ENCODE results near the gene PCLAF. TPM values are rescaled to one million over a fixed set of nuclear protein-coding genes. Genes with fewer than 3 reads are reported as not detected.

The PCLAF gene
- polyA plus RNA-seq, 1 donor (not counting 4 experiments of a cell fraction or from before 2014, with no cell fraction given) = 55.0 TPM

- no peak overlapping the region for H3K27ac ChIP-seq (ENCODE audit: control insufficient read depth, insufficient read depth, low read length)
- dilution Hi-C loops (cut with MboI; ENCODE audit: extremely low pct_ligation_motif_present, low sequenced_read_pairs) = no loop called here
- no peak overlapping the region for H3K4me3 ChIP-seq (ENCODE audit: control insufficient read depth in 2 of 3, extremely low read depth in 1 of 3, insufficient read depth in 2 of 3, low read depth in 1 of 3, low read length in 3 of 3)
- H3K27me3 ChIP-seq (ENCODE audit: control insufficient read depth, extremely low read depth, insufficient read depth, low read length) = no peaks in the 10 kb centered on the region
- DNase-seq (ENCODE audit: low read depth, low spot score) = no peak
- FAIRE-seq = no peak
- H3K4me1 ChIP-seq (ENCODE audit: control insufficient read depth, extremely low read depth, insufficient read depth, low read length) = no peaks in the 10 kb centered on the region
- no peaks in the 10 kb centered on the region for H3K9me3 ChIP-seq (ENCODE audit: control insufficient read depth, low read depth, low read length)
- no peaks in the 10 kb centered on the region for H3K79me2 ChIP-seq (ENCODE audit: control insufficient read depth, insufficient read depth, low read length)
- TF ChIP-seq, protein P1, sequence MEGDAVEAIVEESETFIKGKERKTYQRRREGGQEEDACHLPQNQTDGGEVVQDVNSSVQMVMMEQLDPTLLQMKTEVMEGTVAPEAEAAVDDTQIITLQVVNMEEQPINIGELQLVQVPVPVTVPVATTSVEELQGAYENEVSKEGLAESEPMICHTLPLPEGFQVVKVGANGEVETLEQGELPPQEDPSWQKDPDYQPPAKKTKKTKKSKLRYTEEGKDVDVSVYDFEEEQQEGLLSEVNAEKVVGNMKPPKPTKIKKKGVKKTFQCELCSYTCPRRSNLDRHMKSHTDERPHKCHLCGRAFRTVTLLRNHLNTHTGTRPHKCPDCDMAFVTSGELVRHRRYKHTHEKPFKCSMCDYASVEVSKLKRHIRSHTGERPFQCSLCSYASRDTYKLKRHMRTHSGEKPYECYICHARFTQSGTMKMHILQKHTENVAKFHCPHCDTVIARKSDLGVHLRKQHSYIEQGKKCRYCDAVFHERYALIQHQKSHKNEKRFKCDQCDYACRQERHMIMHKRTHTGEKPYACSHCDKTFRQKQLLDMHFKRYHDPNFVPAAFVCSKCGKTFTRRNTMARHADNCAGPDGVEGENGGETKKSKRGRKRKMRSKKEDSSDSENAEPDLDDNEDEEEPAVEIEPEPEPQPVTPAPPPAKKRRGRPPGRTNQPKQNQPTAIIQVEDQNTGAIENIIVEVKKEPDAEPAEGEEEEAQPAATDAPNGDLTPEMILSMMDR (optimal IDR thresholded peaks at IDR 0.05 in 1 of 3, IDR thresholded peaks at IDR 0.05 in 1 of 3, conservative IDR thresholded peaks at IDR 0.05 in 1 of 3; ENCODE audit: extremely low read depth in 1 of 3, insufficient read depth in 2 of 3, low read length in 3 of 3) = no peak
- no peak for TF ChIP-seq EZH2 (IDR thresholded peaks at IDR 0.05; ENCODE audit: low read length)
- peaks cover 3 to 11% of the 10 kb centered on the region in 2 experiments for H3K36me3 ChIP-seq (ENCODE audit: control insufficient read depth in 2 of 2, extremely low read depth in 1 of 2, insufficient read depth in 2 of 2, low read length in 2 of 2)
- no peak overlapping the region for H3K9ac ChIP-seq (ENCODE audit: control insufficient read depth, extremely low read depth, insufficient read depth, low read length)
- no peaks in the 10 kb centered on the region for H3K9me1 ChIP-seq (ENCODE audit: control insufficient read depth, extremely low read depth, insufficient read depth, low read length)
- no peak overlapping the region for H2AFZ ChIP-seq (ENCODE audit: control insufficient read depth, low read length)
- H3K4me2 ChIP-seq (ENCODE audit: control insufficient read depth, extremely low read depth, insufficient read depth, low read depth, low read length) = no peak overlapping the region
- H4K20me1 ChIP-seq (ENCODE audit: control insufficient read depth, extremely low read depth, insufficient read depth, low read length) = no peaks in the 10 kb centered on the region
Measured at GRCh38 chr15:64422697-64423096, 41.5 kb upstream of the PCLAF start.

DNA sequence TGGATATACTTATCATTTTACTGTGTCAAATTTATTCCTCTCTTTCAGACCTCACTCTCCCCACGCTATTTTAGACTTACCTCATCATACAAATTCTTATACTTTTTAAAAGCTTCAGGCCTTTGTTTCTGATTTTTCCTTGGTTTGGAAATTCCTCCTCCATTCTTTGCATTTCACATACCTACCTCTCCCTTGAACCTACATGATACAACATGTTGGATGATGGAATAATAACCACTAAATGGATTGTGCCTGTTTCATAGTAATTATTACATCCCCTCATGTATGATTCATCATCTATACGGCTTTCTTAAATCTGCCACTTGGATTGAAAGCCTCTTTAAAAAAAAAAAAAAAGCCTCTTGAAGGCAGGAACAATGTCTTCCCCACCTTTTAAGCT, 31.0 kb upstream of the PCLAF start:
- peak overlapping the region; percentile 56 for H3K9ac ChIP-seq (ENCODE audit: control insufficient read depth, extremely low read depth, insufficient read depth, low read length)
- peaks cover 6% of the 10 kb centered on the region for H3K4me1 ChIP-seq (ENCODE audit: control insufficient read depth, extremely low read depth, insufficient read depth, low read length)
- no peaks in the 10 kb centered on the region for H3K79me2 ChIP-seq (ENCODE audit: control insufficient read depth, insufficient read depth, low read length)
- peak overlapping the region; percentile 64 for H3K4me2 ChIP-seq (ENCODE audit: control insufficient read depth, extremely low read depth, insufficient read depth, low read depth, low read length)
- H3K9me1 ChIP-seq (ENCODE audit: control insufficient read depth, extremely low read depth, insufficient read depth, low read length) = no peaks in the 10 kb centered on the region
- H4K20me1 ChIP-seq (ENCODE audit: control insufficient read depth, extremely low read depth, insufficient read depth, low read length) = no peaks in the 10 kb centered on the region
- peak overlapping the region in 1 of 3 experiments; percentile 25 for H3K4me3 ChIP-seq (ENCODE audit: control insufficient read depth in 2 of 3, extremely low read depth in 1 of 3, insufficient read depth in 2 of 3, low read depth in 1 of 3, low read length in 3 of 3)
- peaks cover 22 to 27% of the 10 kb centered on the region in 2 experiments for H3K36me3 ChIP-seq (ENCODE audit: control insufficient read depth in 2 of 2, extremely low read depth in 1 of 2, insufficient read depth in 2 of 2, low read length in 2 of 2)
- DNase-seq (ENCODE audit: low read depth, low spot score) (peak; percentile 88), FAIRE-seq (peak; percentile 59)
- TF ChIP-seq, protein P1 (optimal IDR thresholded peaks at IDR 0.05 in 1 of 3, IDR thresholded peaks at IDR 0.05 in 1 of 3, conservative IDR thresholded peaks at IDR 0.05 in 1 of 3; ENCODE audit: extremely low read depth in 1 of 3, insufficient read depth in 2 of 3, low read length in 3 of 3) = no peak
- no peak for TF ChIP-seq EZH2 (IDR thresholded peaks at IDR 0.05; ENCODE audit: low read length)
- peak overlapping the region; percentile 56 for H2AFZ ChIP-seq (ENCODE audit: control insufficient read depth, low read length)
- H3K27me3 ChIP-seq (ENCODE audit: control insufficient read depth, extremely low read depth, insufficient read depth, low read length) = no peaks in the 10 kb centered on the region
- dilution Hi-C loops (cut with MboI; ENCODE audit: extremely low pct_ligation_motif_present, low sequenced_read_pairs) = no loop called here
- H3K27ac ChIP-seq (ENCODE audit: control insufficient read depth, insufficient read depth, low read length) = peak overlapping the region; percentile 92
- no peaks in the 10 kb centered on the region for H3K9me3 ChIP-seq (ENCODE audit: control insufficient read depth, low read depth, low read length)

All from keratinocyte (primary cell).